ENCODE data around the gene CD300LD. TPM values are rescaled to one million over a fixed set of nuclear protein-coding genes. Genes with fewer than 3 reads are reported as not detected.
"Not testable (repeated sequence)": the region's sequence is repeated elsewhere in the genome, so short reads cannot be mapped to it uniquely, and the experiment has no call there.

CD300LD gene
- total RNA-seq, 1 donor from 2014 or later = not detected

- DNase-seq (ENCODE audit: low read depth, low spot score) = not testable (repeated sequence)
These were observed 18.4 kb downstream of the CD300LD start for GRCh38 chr17:74573635-74574034.

- DNase-seq (ENCODE audit: low read depth, low spot score) = no peak
These were observed 18.9 kb downstream of the CD300LD start for GRCh38 chr17:74573169-74573568.

DNA sequence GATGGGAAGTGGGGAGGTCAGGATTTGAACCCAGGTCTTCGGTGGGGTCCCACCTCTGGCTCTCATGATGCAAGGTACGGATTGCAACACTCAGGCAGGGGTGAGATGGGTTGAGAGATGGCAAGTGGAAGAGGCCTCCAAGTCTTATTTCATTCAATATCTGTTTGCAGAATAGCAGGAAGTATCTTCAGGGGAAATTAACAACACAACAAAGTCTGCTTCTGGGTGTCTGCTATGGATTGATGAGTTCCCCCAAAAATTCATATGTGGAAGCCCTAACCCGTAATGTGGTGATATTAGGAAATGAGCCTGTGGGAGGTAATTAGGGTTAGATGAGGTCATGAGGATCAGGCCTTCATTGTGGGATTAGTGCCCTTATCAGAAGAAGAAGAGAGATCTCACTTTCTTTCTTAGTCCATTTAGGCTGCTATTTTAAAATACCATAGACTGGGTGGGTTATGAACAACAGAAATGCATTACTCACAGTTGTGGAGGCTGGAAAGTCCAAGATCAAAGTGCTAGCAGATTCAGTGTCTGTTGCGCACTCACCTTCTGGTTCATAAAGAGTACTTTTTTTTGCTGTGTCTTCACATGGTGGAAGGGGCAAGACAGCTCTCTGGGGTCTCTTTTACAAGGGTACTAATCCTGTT lies 20.3 kb downstream of the CD300LD start:
- DNase-seq (ENCODE audit: low read depth, low spot score) = no peak

DNA sequence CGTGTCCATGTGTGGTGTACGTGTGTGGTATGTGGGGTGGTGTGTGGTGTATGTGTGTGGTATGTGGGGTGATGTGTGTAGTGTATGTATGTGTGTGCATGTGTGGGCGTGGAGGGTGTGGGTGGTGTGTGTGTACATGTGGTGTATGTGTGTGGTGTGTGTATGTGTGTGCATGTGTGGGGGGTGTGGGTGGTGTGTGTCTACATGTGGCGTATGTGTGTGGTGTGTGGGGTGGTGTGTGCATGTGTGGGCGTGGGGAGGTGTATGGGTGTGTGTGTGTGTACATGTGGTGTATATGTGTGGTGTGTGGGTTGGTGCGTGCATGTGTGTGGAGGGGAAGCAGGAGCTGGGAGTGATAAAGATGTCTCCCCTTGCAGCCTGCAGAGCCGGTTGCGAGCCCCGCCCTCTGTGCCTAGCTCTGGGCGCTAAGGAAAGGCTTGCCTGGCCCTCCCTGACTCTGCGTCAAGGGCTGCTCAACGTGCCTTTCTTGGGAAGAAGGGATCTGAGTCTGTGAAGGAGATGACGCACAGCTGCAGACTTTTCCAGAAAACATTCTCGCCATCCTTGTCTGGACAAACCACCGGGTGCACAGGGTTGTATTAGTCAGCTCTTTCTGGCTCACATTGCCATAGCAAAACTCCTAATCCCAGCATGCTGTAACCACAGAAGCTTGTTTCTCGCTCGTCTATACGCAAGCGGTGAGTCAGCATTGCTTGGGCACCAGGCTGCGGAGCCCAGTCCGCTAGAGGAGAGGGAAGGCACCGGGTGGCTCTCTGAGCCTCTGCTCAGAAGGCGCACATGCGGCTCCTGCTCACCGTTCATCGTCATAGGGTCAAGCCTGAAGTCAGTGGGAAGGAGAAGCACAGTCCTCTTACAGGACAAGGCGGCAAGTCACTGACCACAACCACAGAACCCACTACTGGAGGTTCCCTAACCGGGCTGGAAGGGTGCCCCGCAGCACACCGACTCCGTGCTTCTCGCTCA lies 22.8 kb downstream of the CD300LD start:
- DNase-seq (ENCODE audit: low read depth, low spot score) = no peak

GRCh38 chr17:74568106-74568873 lies 23.8 kb downstream of the CD300LD start:
- no peak for DNase-seq (ENCODE audit: low read depth, low spot score)

- no peak for DNase-seq (ENCODE audit: low read depth, low spot score)
These were observed 24.7 kb downstream of the CD300LD start, which contains the start of gene CD300H for GRCh38 chr17:74567397-74567796. Gene CD300H, minus strand, starts transcription at chr17:74567509.

- no peak for DNase-seq (ENCODE audit: low read depth, low spot score)
These were observed 25.8 kb downstream of the CD300LD start for GRCh38 chr17:74566132-74566753.

- no peak for DNase-seq (ENCODE audit: low read depth, low spot score)
These were observed 27.0 kb downstream of the CD300LD start for GRCh38 chr17:74565126-74565525.

GRCh38 chr17:74563358-74563757 lies 28.7 kb downstream of the CD300LD start:
- DNase-seq (ENCODE audit: low read depth, low spot score) = no peak

DNA sequence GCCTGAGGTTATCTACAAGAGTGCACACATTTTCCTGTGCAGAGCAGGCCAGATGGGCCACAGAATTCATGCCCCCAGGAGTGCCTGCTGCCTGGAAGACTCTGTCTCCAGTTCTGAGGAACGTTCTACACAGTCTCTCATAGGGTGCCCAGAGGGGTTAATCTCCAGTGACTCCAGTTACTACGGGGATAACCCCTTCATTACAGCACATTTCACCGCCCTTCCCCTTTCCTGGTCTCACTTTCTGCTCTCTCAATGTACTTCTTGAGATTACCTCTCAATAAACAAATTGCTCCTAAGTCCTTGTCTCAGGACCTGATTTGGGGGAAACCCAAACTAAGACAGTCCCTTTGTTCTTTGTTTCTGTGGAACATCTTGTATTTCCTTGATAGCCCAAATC lies 30.5 kb downstream of the CD300LD start:
- no peak for DNase-seq (ENCODE audit: low read depth, low spot score)

DNA sequence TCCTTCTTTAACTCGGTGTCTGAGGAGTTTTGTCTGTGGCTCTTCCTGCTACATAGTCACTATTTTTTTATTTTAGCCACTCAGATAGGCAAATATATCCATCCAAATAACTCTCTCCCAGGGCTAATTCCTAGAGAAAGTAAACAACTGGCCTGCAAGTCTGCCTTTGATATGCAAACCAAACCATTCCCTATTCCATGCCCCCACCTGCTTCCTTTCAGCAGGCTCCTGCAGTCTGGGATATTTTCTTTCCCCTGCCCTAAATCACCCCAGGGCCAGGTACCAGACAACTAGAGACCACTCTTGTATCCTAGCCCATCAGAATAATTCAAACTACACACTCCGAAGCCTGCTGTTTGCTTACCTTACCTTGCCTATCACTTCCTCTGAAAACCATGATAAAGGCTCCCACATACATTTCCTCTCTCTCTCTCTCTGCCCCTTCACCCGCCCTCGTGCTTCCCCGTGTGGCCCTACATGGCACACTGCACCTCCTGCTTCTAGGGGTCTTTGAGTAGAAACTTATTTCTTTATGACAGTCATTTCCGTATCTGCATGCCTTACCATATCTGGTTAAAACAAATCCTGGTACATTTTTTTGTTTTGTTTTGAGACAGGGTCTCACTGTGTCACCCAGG lies 33.1 kb downstream of the CD300LD start:
- DNase-seq (ENCODE audit: low read depth, low spot score) = no peak

- not testable (repeated sequence) for DNase-seq (ENCODE audit: low read depth, low spot score)
These were observed 33.7 kb downstream of the CD300LD start for GRCh38 chr17:74558402-74558801.

GRCh38 chr17:74555427-74555940 lies 36.6 kb downstream of the CD300LD start:
- no peak for DNase-seq (ENCODE audit: low read depth, low spot score)

- no peak for DNase-seq (ENCODE audit: low read depth, low spot score)
These were observed 37.2 kb downstream of the CD300LD start for GRCh38 chr17:74554909-74555308.

DNA sequence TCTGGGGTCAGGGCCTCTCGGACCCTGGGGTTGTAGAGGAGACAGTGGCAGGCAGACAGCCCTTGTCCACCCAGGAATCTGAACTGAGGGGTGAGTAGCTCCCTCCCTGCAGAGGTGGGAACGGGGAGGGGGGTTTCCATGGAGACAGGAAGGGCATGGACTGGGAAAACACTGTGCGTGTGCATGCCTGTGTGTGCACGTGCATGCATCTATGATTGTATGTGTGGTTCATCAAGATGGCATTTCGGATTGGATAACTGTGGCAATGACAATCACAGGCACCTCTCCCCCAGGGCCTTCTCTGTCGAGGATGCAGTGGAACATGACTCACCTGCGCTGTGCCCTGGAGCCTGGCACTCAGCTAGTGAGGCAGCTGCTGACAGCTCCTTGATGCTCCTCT lies 40.0 kb downstream of the CD300LD start:
- no peak for DNase-seq (ENCODE audit: low read depth, low spot score)

- no peak for DNase-seq (ENCODE audit: low read depth, low spot score)
These were observed 41.5 kb downstream of the CD300LD start for GRCh38 chr17:74550602-74551001.

DNA sequence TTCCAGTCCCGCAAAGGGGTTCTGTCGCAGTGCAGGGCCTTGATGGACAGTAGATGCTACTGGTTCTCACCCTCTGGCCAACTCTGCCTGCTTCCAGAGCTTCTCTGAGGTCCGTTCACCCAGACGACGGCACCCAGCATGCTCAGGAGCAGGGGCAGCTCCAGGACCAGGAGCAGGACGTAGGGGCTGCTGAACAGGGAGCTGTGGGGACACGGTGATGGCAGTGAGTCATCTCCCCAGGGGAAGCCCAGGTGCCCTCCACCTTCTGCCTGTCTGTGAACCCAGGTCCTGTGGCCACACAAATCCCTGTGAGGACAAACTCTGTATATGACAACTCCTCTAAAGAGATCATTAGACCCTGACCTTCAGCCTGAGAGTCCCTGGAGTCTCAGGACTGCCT lies 42.7 kb downstream of the CD300LD start:
- DNase-seq (ENCODE audit: low read depth, low spot score) = no peak

GRCh38 chr17:74547736-74548135 lies 44.3 kb downstream of the CD300LD start:
- DNase-seq (ENCODE audit: low read depth, low spot score) = no peak

- no peak for DNase-seq (ENCODE audit: low read depth, low spot score)
These were observed 44.8 kb downstream of the CD300LD start for GRCh38 chr17:74547264-74547663.

- DNase-seq (ENCODE audit: low read depth, low spot score) = no peak
These were observed 45.5 kb downstream of the CD300LD start for GRCh38 chr17:74546586-74546985.

DNA sequence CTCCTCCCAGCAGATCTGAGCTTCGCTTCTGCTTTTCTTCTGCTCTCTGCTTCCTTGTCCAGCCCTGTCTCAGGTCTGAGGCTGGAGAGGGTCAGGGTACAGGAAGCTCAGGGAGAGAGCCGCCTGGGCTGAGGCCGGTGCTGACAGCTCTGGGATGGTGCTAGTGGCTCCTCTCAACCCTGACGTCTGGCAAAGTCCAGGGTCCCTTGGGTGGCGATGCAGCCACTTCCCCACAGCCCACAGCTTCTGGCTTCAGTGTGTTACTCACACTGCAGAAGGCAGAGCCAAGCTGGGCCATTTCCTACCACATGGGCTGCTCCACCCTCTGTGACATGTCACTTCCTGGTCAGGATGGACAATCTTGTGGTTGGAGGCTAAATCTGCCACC lies 46.2 kb downstream of the CD300LD start, which contains the start of gene CD300C:
Gene CD300C (minus strand): TSS at position 273 of the 388 bp plus-strand sequence. CDS start 333 bp downstream, outside the sequence.
- no peak for DNase-seq (ENCODE audit: low read depth, low spot score)

Data from pulmonary artery endothelial cell (primary cell).